Right lobe of liver (tissue), 6 donors: Measurements from ENCODE around the gene PGLYRP1. TPM values are rescaled to one million over a fixed set of nuclear protein-coding genes. Genes with fewer than 3 reads are reported as not detected.

Experiments used
- ATAC-seq, 4 donors: fragments of 200-7000 bp; cut with Tn5 transposase; one replicate each; pipeline ENCODE4 v1.9.1; 2020; ENCODE audit warnings: mild to moderate bottlenecking in 4 of 4, moderate library complexity in 4 of 4
- DNase-seq, 3 donors: peaks; one replicate each; pipeline ENCODE4 v3.0.0-alpha.2; 2020
- H3K27ac ChIP-seq, 3 donors: fragments of 200-600 bp; one replicate each; pipeline ENCODE4 v1.8.0; 2022
- H3K27me3 ChIP-seq, 2 donors: fragments of 200-600 bp; one replicate each; pipeline ENCODE4 v1.8.0; 2022
- H3K36me3 ChIP-seq, 4 donors: fragments of 200-600 bp; sonication (generic) in 1 of 4; one replicate each; pipeline versions ENCODE4 v1.5.1 to v1.8.0; 2017 to 2022; ENCODE audit warnings: control low read depth in 1 of 4
- H3K4me1 ChIP-seq, 4 donors: fragments of 200-600 bp; sonication (generic) in 1 of 4; one replicate each; pipeline versions ENCODE4 v1.5.1 to v1.8.0; 2017 to 2022; ENCODE audit warnings: control low read depth in 1 of 4
- H3K4me3 ChIP-seq, 3 donors: fragments of 200-600 bp; one replicate each; pipeline ENCODE4 v1.8.0; 2022
- H3K9me3 ChIP-seq, 4 donors: fragments of 200-600 bp; sonication (generic) in 1 of 4; one replicate each; pipeline versions ENCODE4 v1.5.1 to v1.8.0; 2017 to 2022; ENCODE audit warnings: control low read depth in 1 of 4
- CTCF ChIP-seq, 4 donors: fragments of 200-600 bp in 3 of 4; fragments of 450-650 bp in 1 of 4; IDR thresholded peaks; one replicate each; pipeline versions ENCODE4 v1.5.1 to v1.8.0; 2016 to 2022; ENCODE audit warnings: antibody characterized with exemption in 4 of 4, mild to moderate bottlenecking in 2 of 4
- POLR2A ChIP-seq: fragments of 450-650 bp; IDR thresholded peaks from one replicate; pipeline ENCODE4 v1.6.1; 2017; ENCODE audit warnings: antibody characterized with exemption, mild to moderate bottlenecking
- WGBS: methylation state at CpG from one replicate; pipeline ENCODE4 v1.1.6; 2018; ENCODE audit warnings: low coverage, low lambda C conversion rate; ENCODE audit not compliant: insufficient coverage; ENCODE audit errors: missing lambda C conversion rate; 5-methylcytosine and 5-hydroxymethylcytosine counted together
- intact Hi-C, 2 donors: fragments of 100-400 bp; cut with DNase I; formaldehyde crosslinking; loops; one replicate each; pipeline versions ENCODE4 v1.11.2 to v1.14.1; 2022
- total RNA-seq, 6 experiments: library from RNA; depleted of rRNA in 2 of 6; stranded (reverse); fragments of >200 nt in 2 of 6; fragmentation: NEBNext Ultra II Directional in 3 of 6; extraction: Animal tissue kit (Norgen Biotek cat#: 25700) in 3 of 6; gene quantifications; one replicate each; pipeline versions ENCODE4 v1.1.0 to v1.2.4, GENCODE V29; 2016 to 2023
- donor health status: DM: no; HTN: yes; CAD: no.
- donor health status: DM: no; HTN: no; CAD: no.
- donor health status: DM: no; HTN: no; CAD: no.
- donor health status: DM: no; HTN: yes; CAD: no.
- donor health status: DM: no; HTN: yes; CAD: no.

Gene PGLYRP1
- total RNA-seq, 6 experiments from 2014 or later, result 0.86 to 1.1 TPM; not detected in 4

- ATAC-seq (no peak), DNase-seq (no peak)
- WGBS, result 88% methylated on average over 4 of the region's 6 CpGs
- no peaks in the 10 kb centered on the region for H3K9me3 ChIP-seq
- H3K27me3 ChIP-seq, result no peaks in the 10 kb centered on the region
- intact Hi-C loops, result no loop called here
- no peaks in the 10 kb centered on the region for H3K36me3 ChIP-seq
- TF ChIP-seq POLR2A, result no peak
- TF ChIP-seq CTCF (IDR thresholded peaks at IDR 0.05), result no peak
- no peak overlapping the region for H3K4me3 ChIP-seq
- no peak overlapping the region for H3K27ac ChIP-seq
- H3K4me1 ChIP-seq, result no peaks in the 10 kb centered on the region
These were observed 12.7 kb upstream of the PGLYRP1 start for GRCh38 chr19:46035546-46035945.

GRCh38 chr19:46033401-46033800 lies 10.5 kb upstream of the PGLYRP1 start:
- no peak for TF ChIP-seq CTCF (IDR thresholded peaks at IDR 0.05)
- no peak for TF ChIP-seq POLR2A
- intact Hi-C loops, result no loop called here
- Histone ChIP-seq H3K36me3 (no peaks in the 10 kb centered on the region), H3K27ac (no peak overlapping the region), H3K27me3 (no peaks in the 10 kb centered on the region), H3K9me3 (no peaks in the 10 kb centered on the region), H3K4me1 (no peaks in the 10 kb centered on the region), H3K4me3 (no peak overlapping the region)
- ATAC-seq, result no peak
- no CpG with 5 or more reads among the region's 11 CpGs for WGBS
- no peak for DNase-seq

- H3K4me1 ChIP-seq, result no peaks in the 10 kb centered on the region
- no peak overlapping the region for H3K27ac ChIP-seq
- intact Hi-C loops, result no loop called here
- ATAC-seq (no peak), DNase-seq (no peak)
- H3K9me3 ChIP-seq, result no peaks in the 10 kb centered on the region
- no peaks in the 10 kb centered on the region for H3K27me3 ChIP-seq
- TF ChIP-seq CTCF (IDR thresholded peaks at IDR 0.05) (no peak), POLR2A (no peak)
- no CpG with 5 or more reads among the region's 3 CpGs for WGBS
- no peak overlapping the region for H3K4me3 ChIP-seq
- no peaks in the 10 kb centered on the region for H3K36me3 ChIP-seq
These were observed 9.8 kb upstream of the PGLYRP1 start for GRCh38 chr19:46032597-46033025.

GRCh38 chr19:46031781-46032596 lies 9.1 kb upstream of the PGLYRP1 start:
- H3K36me3 ChIP-seq, result no peaks in the 10 kb centered on the region
- H3K9me3 ChIP-seq, result no peaks in the 10 kb centered on the region
- TF ChIP-seq POLR2A (no peak), CTCF (IDR thresholded peaks at IDR 0.05) (no peak)
- ATAC-seq (peak in 1 of 4 donors; percentile 7), DNase-seq (no peak)
- intact Hi-C loops, result no loop called here
- no peak overlapping the region for H3K4me3 ChIP-seq
- no CpG with 5 or more reads among the region's 5 CpGs for WGBS
- H3K27ac ChIP-seq, result no peak overlapping the region
- no peaks in the 10 kb centered on the region for H3K27me3 ChIP-seq
- H3K4me1 ChIP-seq, result no peaks in the 10 kb centered on the region
